CD14-positive monocyte (primary cell): ENCODE data around the gene FBXO41. TPM values are rescaled to one million over a fixed set of nuclear protein-coding genes. Genes with fewer than 3 reads are reported as not detected.

Experiments
- DNase-seq, 3 donors: peaks; one replicate each; pipeline ENCODE4 v3.0.0-alpha.2; 2011 to 2022
- H2AFZ ChIP-seq: 2 replicates; pipeline ENCODE4 v1.6.0; 2012; ENCODE audit warnings: mild to moderate bottlenecking, low read depth, low read length, inconsistent platforms; ENCODE audit not compliant: insufficient read depth, poor library complexity, severe bottlenecking
- H3K27ac ChIP-seq, 2 donors: 1 replicate in 1 of 2; 2 replicates in 1 of 2; pipeline ENCODE4 v1.5.1; 2012 to 2013; ENCODE audit warnings: low read length in 2 of 2, control low read depth in 1 of 2, inconsistent platforms in 1 of 2, low read depth in 1 of 2, mild to moderate bottlenecking in 1 of 2
- H3K27me3 ChIP-seq, 2 donors: one replicate each; pipeline versions ENCODE4 v1.6.0 to v1.6.1; 2011 to 2013; ENCODE audit warnings: low read length in 2 of 2; ENCODE audit not compliant: control insufficient read depth in 2 of 2, insufficient read depth in 2 of 2
- H3K36me3 ChIP-seq, 2 donors: replicated peaks in 1 of 2; 1 replicate in 1 of 2; 2 replicates in 1 of 2; pipeline versions ENCODE4 v1.5.1 to v1.6.1; 2012 to 2013; ENCODE audit warnings: low read length in 2 of 2, control low read depth in 1 of 2, inconsistent platforms in 1 of 2, mild to moderate bottlenecking in 1 of 2; ENCODE audit not compliant: insufficient read depth in 2 of 2, control insufficient read depth in 1 of 2
- H3K4me1 ChIP-seq, 2 donors: 1 replicate in 1 of 2; 2 replicates in 1 of 2; pipeline versions ENCODE4 v1.5.1 to v1.6.1; 2012 to 2013; ENCODE audit warnings: low read length in 2 of 2, control low read depth in 1 of 2, inconsistent platforms in 1 of 2, mild to moderate bottlenecking in 1 of 2, moderate library complexity in 1 of 2; ENCODE audit not compliant: insufficient read depth in 2 of 2, control insufficient read depth in 1 of 2
- H3K4me2 ChIP-seq: replicated peaks from 2 replicates; pipeline ENCODE3; 2012; ENCODE audit warnings: low read length, moderate library complexity, mild to moderate bottlenecking; ENCODE audit not compliant: poor library complexity, severe bottlenecking; ENCODE audit errors: extremely low read depth
- H3K4me3 ChIP-seq, 3 experiments: fragments of 200-600 bp in 1 of 3; sonication (generic) in 1 of 3; replicated peaks in 1 of 3; 1 replicate in 2 of 3; 2 replicates in 1 of 3; pipeline ENCODE4 v1.5.1; 2011 to 2013; ENCODE audit warnings: low read length in 3 of 3, mild to moderate bottlenecking in 3 of 3, control low read depth in 2 of 3, low read depth in 2 of 3, inconsistent platforms in 1 of 3, moderate library complexity in 1 of 3
- H3K79me2 ChIP-seq: 2 replicates; pipeline ENCODE4 v1.6.0; 2012; ENCODE audit warnings: mild to moderate bottlenecking, control low read depth, inconsistent platforms, low read length, moderate library complexity; ENCODE audit not compliant: insufficient read depth
- H3K9ac ChIP-seq: 2 replicates; pipeline ENCODE4 v1.6.0; 2017; ENCODE audit warnings: low read length, mild to moderate bottlenecking; ENCODE audit not compliant: insufficient read depth, poor library complexity, severe bottlenecking
- H3K9me3 ChIP-seq, 2 donors: replicated peaks in 1 of 2; 1 replicate in 1 of 2; 2 replicates in 1 of 2; pipeline versions ENCODE4 v1.5.1 to v1.6.1; 2012 to 2013; ENCODE audit warnings: low read length in 2 of 2, control low read depth in 1 of 2; ENCODE audit not compliant: control insufficient read depth in 1 of 2, insufficient read depth in 1 of 2
- H4K20me1 ChIP-seq: 2 replicates; pipeline ENCODE4 v1.6.0; 2012; ENCODE audit warnings: mild to moderate bottlenecking, low read length, control low read depth, moderate library complexity; ENCODE audit not compliant: insufficient read depth
- H3K27ac Mint-ChIP-seq, 7 donors: one replicate each; pipeline ENCODE4 v1.8.0; 2020; ENCODE audit warnings: mild to moderate bottlenecking in 7 of 7, mixed read lengths in 7 of 7, moderate library complexity in 6 of 7, inconsistent platforms in 2 of 7
- H3K27me3 Mint-ChIP-seq, 3 donors: one replicate each; pipeline ENCODE4 v1.8.0; 2021 to 2022; ENCODE audit warnings: low read depth in 3 of 3, mild to moderate bottlenecking in 3 of 3, mixed read lengths in 3 of 3, moderate library complexity in 3 of 3, inconsistent platforms in 1 of 3
- H3K36me3 Mint-ChIP-seq, 2 donors: one replicate each; pipeline ENCODE4 v1.8.0; 2020; ENCODE audit warnings: mixed read lengths in 2 of 2, inconsistent platforms in 1 of 2, mild to moderate bottlenecking in 1 of 2
- H3K4me1 Mint-ChIP-seq: one replicate; pipeline ENCODE4 v1.8.0; 2020; ENCODE audit warnings: mild to moderate bottlenecking, mixed read lengths
- H3K4me3 Mint-ChIP-seq, 2 donors: one replicate each; pipeline ENCODE4 v1.8.0; 2020; ENCODE audit warnings: mild to moderate bottlenecking in 2 of 2, mixed read lengths in 2 of 2, moderate library complexity in 1 of 2
- H3K9me3 Mint-ChIP-seq, 7 donors: one replicate each; pipeline ENCODE4 v1.8.0; 2020 to 2022; ENCODE audit warnings: mixed read lengths in 7 of 7, mild to moderate bottlenecking in 6 of 7, moderate library complexity in 6 of 7, inconsistent platforms in 2 of 7
- WGBS: methylation state at CpG from one replicate; pipeline ENCODE4 v1.1.5; 2013; ENCODE audit warnings: missing lambda C conversion rate; ENCODE audit not compliant: insufficient coverage; 5-methylcytosine and 5-hydroxymethylcytosine counted together
- intact Hi-C, 2 donors: fragments of 100-400 bp; cut with micrococcal nuclease; formaldehyde crosslinking; loops; one replicate each; pipeline versions ENCODE4 v1.15.0 to v1.15.1; 2023
- polyA plus RNA-seq, 3 donors: library from polyadenylated mRNA; depleted of rRNA in 1 of 3; unstranded in 2 of 3; stranded (reverse) in 1 of 3; fragments of 300-500 nt in 2 of 3; fragments of >200 nt in 1 of 3; fragmentation: Illumina TruSeq in 2 of 3; gene quantifications; 1 replicate in 2 of 3; 2 replicates in 1 of 3; pipeline ENCODE4 v1.2.3, GENCODE V29; 2012 to 2021
- TF ChIP-seq, protein P1 (sequence below): fragments of 200-600 bp; IDR thresholded peaks from one replicate; pipeline ENCODE4 v1.8.0; 2022; ENCODE audit warnings: antibody characterized with exemption, mild to moderate bottlenecking

FBXO41 gene
- polyA plus RNA-seq, 3 donors = 0.29 to 17.1 (median 0.52) TPM

DNA sequence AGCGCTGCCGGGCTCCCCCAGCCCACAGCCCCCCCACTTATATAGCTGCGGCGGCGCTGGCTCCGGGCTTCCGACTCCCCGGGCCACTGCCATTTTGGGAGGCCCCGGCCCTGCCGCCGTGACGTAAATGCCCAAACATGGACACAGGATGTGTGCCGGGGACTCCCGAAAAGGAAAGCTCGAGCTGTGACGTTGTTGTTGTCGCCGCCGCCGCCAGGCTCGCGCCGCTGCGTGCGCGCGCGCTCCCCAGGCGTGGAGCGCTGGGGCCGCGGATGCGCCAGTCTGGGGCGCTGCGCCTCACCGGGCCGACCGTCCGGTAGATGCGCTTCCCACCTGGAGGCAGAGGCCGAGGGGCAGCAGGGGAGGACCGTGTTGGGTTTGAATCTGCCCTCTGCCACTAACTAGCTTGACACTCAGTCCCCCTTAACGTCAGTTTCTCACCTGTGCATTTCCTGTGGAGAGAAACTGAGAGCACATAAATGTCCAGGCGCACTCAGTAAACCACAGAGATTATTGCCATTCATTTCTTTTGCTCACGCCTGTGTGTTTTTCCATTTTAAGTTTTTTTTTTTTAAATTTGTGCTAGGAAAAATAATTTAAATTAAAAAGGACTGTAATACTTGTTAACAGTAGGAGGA lies 9.4 kb upstream of the FBXO41 start, which contains the start of gene EGR4:
Gene EGR4 (minus strand): TSS at position 15 of the 638 bp plus-strand sequence. CDS start 231 bp downstream, outside the sequence.
- Mint-ChIP-seq H3K27me3 (peaks cover 75 to 89% (median 87%) of the 10 kb centered on the region in 3 donors), H3K4me1 (peaks cover 17% of the 10 kb centered on the region), H3K9me3 (peaks cover 0 to 26% (median 16%) of the 10 kb centered on the region in 7 donors), H3K36me3 (no peaks in the 10 kb centered on the region), H3K27ac (no peak within 1 kb of the TSS), H3K4me3 (peak within 1 kb of the TSS; percentile 69 to 87)
- intact Hi-C loops = no loop called here
- Histone ChIP-seq H3K27ac (no peak within 1 kb of the TSS), H3K9ac (no peak within 1 kb of the TSS), H3K4me2 (peak within 1 kb of the TSS; percentile 67), H3K4me1 (peaks cover 17 to 32% of the 10 kb centered on the region in 2 donors), H3K36me3 (no peaks in the 10 kb centered on the region), H3K79me2 (no peaks in the 10 kb centered on the region), H3K9me3 (peaks cover 0 to 24% of the 10 kb centered on the region in 2 donors), H3K27me3 (peaks cover 71 to 91% of the 10 kb centered on the region in 2 donors), H4K20me1 (no peaks in the 10 kb centered on the region), H2AFZ (peak within 1 kb of the TSS; percentile 61), H3K4me3 (peak within 1 kb of the TSS; percentile 15 to 70 (median 21))
- under 1% methylated on average over 40 of the region's 45 CpGs for WGBS
- DNase-seq = peak; percentile 55 to 85 (median 71)
- TF ChIP-seq, protein P1, sequence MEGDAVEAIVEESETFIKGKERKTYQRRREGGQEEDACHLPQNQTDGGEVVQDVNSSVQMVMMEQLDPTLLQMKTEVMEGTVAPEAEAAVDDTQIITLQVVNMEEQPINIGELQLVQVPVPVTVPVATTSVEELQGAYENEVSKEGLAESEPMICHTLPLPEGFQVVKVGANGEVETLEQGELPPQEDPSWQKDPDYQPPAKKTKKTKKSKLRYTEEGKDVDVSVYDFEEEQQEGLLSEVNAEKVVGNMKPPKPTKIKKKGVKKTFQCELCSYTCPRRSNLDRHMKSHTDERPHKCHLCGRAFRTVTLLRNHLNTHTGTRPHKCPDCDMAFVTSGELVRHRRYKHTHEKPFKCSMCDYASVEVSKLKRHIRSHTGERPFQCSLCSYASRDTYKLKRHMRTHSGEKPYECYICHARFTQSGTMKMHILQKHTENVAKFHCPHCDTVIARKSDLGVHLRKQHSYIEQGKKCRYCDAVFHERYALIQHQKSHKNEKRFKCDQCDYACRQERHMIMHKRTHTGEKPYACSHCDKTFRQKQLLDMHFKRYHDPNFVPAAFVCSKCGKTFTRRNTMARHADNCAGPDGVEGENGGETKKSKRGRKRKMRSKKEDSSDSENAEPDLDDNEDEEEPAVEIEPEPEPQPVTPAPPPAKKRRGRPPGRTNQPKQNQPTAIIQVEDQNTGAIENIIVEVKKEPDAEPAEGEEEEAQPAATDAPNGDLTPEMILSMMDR = no peak

DNA sequence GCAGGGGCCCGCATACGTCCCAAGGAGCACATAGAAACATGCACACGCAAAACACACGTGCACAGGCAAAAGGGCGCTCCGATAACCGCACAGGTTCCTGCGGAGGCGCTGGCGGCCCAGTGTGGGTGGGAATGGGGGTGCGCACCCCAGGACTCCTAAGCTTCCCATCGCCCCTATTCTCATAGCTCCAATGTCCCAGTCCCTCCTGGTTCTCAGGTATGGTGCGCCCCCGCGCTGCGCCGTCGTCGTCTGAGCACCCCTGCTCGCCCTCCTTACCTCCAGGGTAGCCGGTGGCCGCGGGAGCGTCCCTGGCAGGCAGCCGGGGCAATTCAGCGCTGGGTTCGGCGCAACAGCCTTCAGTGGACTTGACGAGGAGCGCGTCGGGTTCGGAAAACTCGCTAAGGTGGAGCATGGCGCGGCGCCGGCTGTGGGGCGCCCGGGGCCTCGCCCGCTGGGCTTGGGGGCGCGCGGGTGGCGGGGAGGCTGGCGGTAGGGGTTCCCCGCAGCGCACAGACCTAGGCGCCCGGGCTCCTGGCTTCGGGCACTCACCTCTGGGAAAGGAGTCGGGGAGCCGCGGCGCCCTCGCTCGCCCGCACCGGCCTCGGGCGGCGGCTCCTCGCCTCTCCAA lies 8.7 kb upstream of the FBXO41 start:
- H3K27me3 ChIP-seq = peaks cover 71 to 92% of the 10 kb centered on the region in 2 donors
- H2AFZ ChIP-seq = peak overlapping the region; percentile 61
- Mint-ChIP-seq H3K36me3 (no peaks in the 10 kb centered on the region), H3K9me3 (peaks cover 0 to 26% (median 16%) of the 10 kb centered on the region in 7 donors), H3K4me1 (peaks cover 17% of the 10 kb centered on the region), H3K27ac (no peak overlapping the region), H3K27me3 (peaks cover 75 to 89% (median 88%) of the 10 kb centered on the region in 3 donors), H3K4me3 (peak overlapping the region; percentile 69 to 87)
- TF ChIP-seq, protein P1 = no peak
- no peaks in the 10 kb centered on the region for H3K79me2 ChIP-seq
- H3K36me3 ChIP-seq = no peaks in the 10 kb centered on the region
- no peaks in the 10 kb centered on the region for H4K20me1 ChIP-seq
- H3K27ac ChIP-seq = no peak overlapping the region
- no peak for DNase-seq
- no peak overlapping the region for H3K9ac ChIP-seq
- peak overlapping the region; percentile 67 for H3K4me2 ChIP-seq
- peak overlapping the region; percentile 15 to 70 (median 21) for H3K4me3 ChIP-seq
- peaks cover 17 to 32% of the 10 kb centered on the region in 2 donors for H3K4me1 ChIP-seq
- intact Hi-C loops = no loop called here
- peaks cover 0 to 24% of the 10 kb centered on the region in 2 donors for H3K9me3 ChIP-seq
- WGBS = 3% methylated on average over 60 of the region's 64 CpGs
